Kidney epithelial cell (primary cell): Measurements from ENCODE around the gene LDLRAD4. TPM values are rescaled to one million over a fixed set of nuclear protein-coding genes. Genes with fewer than 3 reads are reported as not detected.
"Not testable (repeated sequence)": the region's sequence is repeated elsewhere in the genome, so short reads cannot be mapped to it uniquely, and the experiment has no call there.

Experiments used
- DNase-seq: peaks from one replicate; pipeline ENCODE4 v3.0.0-alpha.2; 2010; ENCODE audit warnings: low read depth
- H3K27me3 ChIP-seq: 2 replicates; pipeline ENCODE4 v1.6.0; 2011; ENCODE audit warnings: low read length; ENCODE audit not compliant: control insufficient read depth, insufficient read depth
- H3K36me3 ChIP-seq: 2 replicates; pipeline ENCODE4 v1.5.1; 2011; ENCODE audit warnings: low read length; ENCODE audit not compliant: control insufficient read depth, insufficient read depth
- H3K4me3 ChIP-seq: 2 replicates; pipeline ENCODE4 v1.5.1; 2011; ENCODE audit warnings: low read depth, mild to moderate bottlenecking, control low read depth, low read length
- CTCF ChIP-seq: IDR thresholded peaks from 2 replicates; pipeline ENCODE4 v1.5.1; 2011; ENCODE audit warnings: mild to moderate bottlenecking, moderate library complexity, low read length, control low read depth, inconsistent platforms; ENCODE audit not compliant: insufficient read depth, poor library complexity, severe bottlenecking
- total RNA-seq: library from RNA; depleted of rRNA; stranded (reverse); fragments of >200 nt; gene quantifications from 2 replicates; pipeline ENCODE4 v1.2.3, GENCODE V29; 2015

LDLRAD4 gene
- total RNA-seq, 1 donor from 2014 or later, result 5.8 TPM

DNA sequence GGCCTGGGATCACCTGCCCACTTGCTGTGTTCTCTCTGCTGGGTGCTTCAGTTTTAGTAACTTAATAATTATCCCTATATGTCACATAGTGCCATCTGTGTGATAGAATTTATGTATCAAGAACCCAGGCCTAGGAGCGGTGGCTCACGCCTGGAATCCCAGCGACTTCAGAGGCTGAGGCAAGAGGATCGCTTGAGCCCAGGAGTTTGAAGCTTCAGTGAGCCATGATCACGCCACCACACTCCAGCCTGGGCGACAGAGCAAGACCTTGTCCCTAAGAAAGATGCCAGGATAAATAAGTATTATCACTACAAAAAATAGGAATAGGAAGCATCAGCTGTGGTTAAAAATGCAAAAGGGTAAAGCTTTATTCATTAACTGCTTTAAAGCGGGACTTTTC is 267.0 kb downstream of the LDLRAD4 start:
- Histone ChIP-seq H3K27me3 (no peaks in the 10 kb centered on the region), H3K36me3 (no peaks in the 10 kb centered on the region), H3K4me3 (no peak overlapping the region)
- no peak for DNase-seq
- no peak for TF ChIP-seq CTCF

- no peak overlapping the region for H3K4me3 ChIP-seq
- no peaks in the 10 kb centered on the region for H3K27me3 ChIP-seq
- no peak for DNase-seq
- H3K36me3 ChIP-seq, result no peaks in the 10 kb centered on the region
- TF ChIP-seq CTCF, result no peak
Measured at GRCh38 chr18:13486284-13486683, 267.7 kb downstream of the LDLRAD4 start.

- Histone ChIP-seq H3K27me3 (no peaks in the 10 kb centered on the region), H3K4me3 (no peak overlapping the region), H3K36me3 (no peaks in the 10 kb centered on the region)
- TF ChIP-seq CTCF, result no peak
- DNase-seq, result no peak
Measured at GRCh38 chr18:13486686-13487085, 268.1 kb downstream of the LDLRAD4 start.

GRCh38 chr18:13487237-13487636 is 268.7 kb downstream of the LDLRAD4 start:
- Histone ChIP-seq H3K27me3 (no peaks in the 10 kb centered on the region), H3K4me3 (no peak overlapping the region), H3K36me3 (no peaks in the 10 kb centered on the region)
- DNase-seq, result no peak
- TF ChIP-seq CTCF, result no peak

DNA sequence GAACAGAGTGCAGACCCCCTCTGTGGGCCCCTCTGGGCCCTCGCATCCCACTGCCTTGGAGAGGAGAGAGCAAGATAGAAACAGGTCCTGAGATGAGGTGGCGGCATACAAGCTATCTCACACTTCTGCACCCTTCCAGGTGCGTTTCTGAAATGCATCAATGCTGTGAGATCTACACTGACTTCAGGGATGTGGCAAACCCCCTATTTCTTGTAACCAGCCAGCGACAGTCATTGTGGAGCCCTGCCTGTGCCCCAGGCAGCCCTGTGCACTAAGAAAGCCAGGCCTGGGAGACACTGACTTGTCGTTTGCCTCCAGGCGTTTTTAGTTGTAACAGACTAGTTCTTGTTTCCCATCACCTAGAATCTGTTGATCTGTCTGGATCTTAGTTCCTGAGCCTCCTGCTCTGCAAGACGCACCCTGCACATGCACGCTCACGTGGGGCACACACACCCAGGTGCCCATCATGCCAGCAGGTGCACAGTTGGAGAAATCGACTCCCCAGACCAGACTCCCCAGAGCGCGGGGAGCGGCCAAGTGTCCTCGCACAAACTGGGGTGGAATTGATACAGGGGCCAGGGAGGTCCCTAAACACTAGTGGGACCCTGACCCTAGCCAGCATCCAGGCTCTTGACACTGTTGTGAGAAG is 269.8 kb downstream of the LDLRAD4 start:
- no peak overlapping the region for H3K4me3 ChIP-seq

GRCh38 chr18:13489303-13489702 is 270.7 kb downstream of the LDLRAD4 start:
- not testable (repeated sequence) for H3K4me3 ChIP-seq, DNase-seq, H3K36me3 ChIP-seq, H3K27me3 ChIP-seq

More for the DNA sequence above, 269.8 kb downstream of the LDLRAD4 start:
- H3K27me3 ChIP-seq, result no peaks in the 10 kb centered on the region
- H3K36me3 ChIP-seq, result no peaks in the 10 kb centered on the region
- no peak for TF ChIP-seq CTCF
- DNase-seq, result no peak
